H1 (cell line): Measurements from ENCODE around the gene CYP2C19. TPM values are rescaled to one million over a fixed set of nuclear protein-coding genes. Genes with fewer than 3 reads are reported as not detected.
"Not testable (repeated sequence)": the region's sequence is repeated elsewhere in the genome, so short reads cannot be mapped to it uniquely, and the experiment has no call there.

Experiments
- CTCF ChIA-PET: fragments of 300-600 bp; sonication (Branson Sonifier 250); formaldehyde crosslinking; loops from one replicate; lab custom pipeline; 2021; ENCODE audit not compliant: partially characterized antibody; lab: Charles Lee
- POLR2A ChIA-PET: fragments of 300-600 bp; sonication (Branson Sonifier 250); formaldehyde crosslinking; loops from one replicate; lab custom pipeline; 2021; ENCODE audit warnings: inconsistent platforms; ENCODE audit not compliant: partially characterized antibody; lab: Charles Lee
- DNase-seq, 2 experiments: peaks; one replicate each; pipeline versions ENCODE4 v3.0.0 to v3.0.0-alpha.2; 2010 to 2022; ENCODE audit warnings: low spot score in 2 of 2, low read depth in 1 of 2, mixed read lengths in 1 of 2
- FAIRE-seq: peaks from 2 replicates; lab custom pipeline; 2011; peaks lifted over from hg19 to GRCh38; lab: Jason Lieb, UNC
- H2AFZ ChIP-seq: 2 replicates; pipeline ENCODE4 v1.8.1; 2012; ENCODE audit warnings: low read length, inconsistent platforms
- H2AK5ac ChIP-seq: 2 replicates; pipeline ENCODE4 v1.6.1; 2013; ENCODE audit warnings: low read depth, low read length
- H2BK120ac ChIP-seq: replicated peaks from 2 replicates; pipeline ENCODE3; 2013; ENCODE audit warnings: low read depth, low read length, inconsistent platforms
- H2BK12ac ChIP-seq: 2 replicates; pipeline ENCODE4 v1.6.1; 2013; ENCODE audit warnings: low read depth, low read length
- H2BK15ac ChIP-seq: 2 replicates; pipeline ENCODE4 v1.6.1; 2013; ENCODE audit warnings: low read length
- H2BK20ac ChIP-seq: 2 replicates; pipeline ENCODE4 v1.6.1; 2013; ENCODE audit warnings: low read length
- H2BK5ac ChIP-seq: 2 replicates; pipeline ENCODE4 v1.6.1; 2013; ENCODE audit warnings: low read depth, low read length
- H3K14ac ChIP-seq: 2 replicates; pipeline ENCODE4 v1.6.1; 2013; ENCODE audit warnings: inconsistent platforms; ENCODE audit not compliant: insufficient read length
- H3K18ac ChIP-seq: 2 replicates; pipeline ENCODE4 v1.6.1; 2013; ENCODE audit warnings: low read length; ENCODE audit errors: extremely low read depth
- H3K23ac ChIP-seq: 2 replicates; pipeline ENCODE4 v1.6.1; 2013; ENCODE audit warnings: inconsistent platforms; ENCODE audit not compliant: insufficient read length
- H3K23me2 ChIP-seq: 2 replicates; pipeline ENCODE4 v1.6.1; 2013; ENCODE audit warnings: low read depth, low read length
- H3K27ac ChIP-seq: 2 replicates; pipeline ENCODE4 v1.6.1; 2011; ENCODE audit warnings: low read depth, low read length, inconsistent platforms
- H3K27me3 ChIP-seq, 4 experiments: replicated peaks in 1 of 4; 1 replicate in 1 of 4; 2 replicates in 3 of 4; pipeline versions ENCODE4 v1.6.1 to v1.8.1; 2011 to 2013; ENCODE audit warnings: low read length in 3 of 4, mild to moderate bottlenecking in 3 of 4, inconsistent platforms in 2 of 4, mixed read lengths in 2 of 4, moderate library complexity in 1 of 4; ENCODE audit not compliant: control insufficient read depth in 3 of 4, insufficient read depth in 3 of 4; ENCODE audit errors: extremely low read depth in 1 of 4
- H3K36me3 ChIP-seq, 4 experiments: 2 replicates each; pipeline versions ENCODE4 v1.6.1 to v1.8.1; 2011 to 2013; ENCODE audit warnings: mild to moderate bottlenecking in 4 of 4, low read length in 3 of 4, moderate library complexity in 2 of 4, control low read depth in 1 of 4, inconsistent platforms in 1 of 4; ENCODE audit not compliant: insufficient read depth in 4 of 4, control insufficient read depth in 2 of 4
- H3K4ac ChIP-seq: replicated peaks from 2 replicates; pipeline ENCODE3; 2013; ENCODE audit warnings: low read length, low read depth, mixed read lengths, inconsistent platforms; ENCODE audit not compliant: insufficient read length
- H3K4me1 ChIP-seq, 4 experiments: replicated peaks in 1 of 4; 1 replicate in 1 of 4; 2 replicates in 3 of 4; pipeline versions ENCODE4 v1.6.1 to v1.8.1; 2011 to 2013; ENCODE audit warnings: low read length in 3 of 4, inconsistent platforms in 2 of 4, mixed read lengths in 1 of 4; ENCODE audit not compliant: insufficient read depth in 4 of 4, control insufficient read depth in 3 of 4
- H3K4me2 ChIP-seq, 2 experiments: 2 replicates each; pipeline versions ENCODE4 v1.6.1 to v1.8.1; 2011 to 2013; ENCODE audit warnings: low read depth in 2 of 2, low read length in 2 of 2, control low read depth in 1 of 2, inconsistent platforms in 1 of 2, mild to moderate bottlenecking in 1 of 2; ENCODE audit not compliant: insufficient read depth in 1 of 2
- H3K4me3 ChIP-seq, 4 experiments: fragments of 200-600, 300-600 bp in 1 of 4; sonication (generic), shearing (Covaris generic), sonication (Bioruptor Twin) in 1 of 4; 2 replicates each; pipeline versions ENCODE4 v1.5.1 to v1.8.1; 2011 to 2016; ENCODE audit warnings: low read length in 4 of 4, low read depth in 3 of 4, control low read depth in 2 of 4, inconsistent platforms in 2 of 4, mild to moderate bottlenecking in 2 of 4, mixed read lengths in 1 of 4, moderate library complexity in 1 of 4; ENCODE audit not compliant: insufficient read depth in 2 of 4; ENCODE audit errors: extremely low read depth in 1 of 4
- H3K56ac ChIP-seq: replicated peaks from 2 replicates; pipeline ENCODE3; 2013; ENCODE audit warnings: low read depth, mild to moderate bottlenecking, mixed read lengths, low read length, inconsistent platforms; ENCODE audit not compliant: insufficient read length
- H3K79me1 ChIP-seq: 2 replicates; pipeline ENCODE4 v1.6.1; 2013; ENCODE audit warnings: low read depth, low read length, control low read depth
- H3K79me2 ChIP-seq, 2 experiments: 2 replicates each; pipeline versions ENCODE4 v1.6.1 to v1.8.1; 2012 to 2013; ENCODE audit warnings: low read length in 2 of 2, mild to moderate bottlenecking in 2 of 2, inconsistent platforms in 1 of 2; ENCODE audit not compliant: insufficient read depth in 2 of 2, control insufficient read depth in 1 of 2
- H3K9ac ChIP-seq, 4 experiments: replicated peaks in 1 of 4; 1 replicate in 1 of 4; 2 replicates in 3 of 4; pipeline versions ENCODE4 v1.6.1 to v1.8.1; 2011 to 2013; ENCODE audit warnings: low read depth in 3 of 4, low read length in 3 of 4, control low read depth in 2 of 4, mild to moderate bottlenecking in 2 of 4, moderate library complexity in 2 of 4, inconsistent platforms in 1 of 4; ENCODE audit errors: extremely low read depth in 1 of 4
- H3K9me3 ChIP-seq, 2 experiments: 2 replicates each; pipeline versions ENCODE4 v1.6.1 to v1.8.1; 2012 to 2013; ENCODE audit warnings: mild to moderate bottlenecking in 2 of 2, moderate library complexity in 2 of 2, control low read depth in 1 of 2, inconsistent platforms in 1 of 2, low read depth in 1 of 2, low read length in 1 of 2, mixed read lengths in 1 of 2; ENCODE audit not compliant: insufficient read depth in 2 of 2
- H4K20me1 ChIP-seq, 2 experiments: replicated peaks in 1 of 2; 2 replicates each; pipeline versions ENCODE3 to v1.8.1; 2011 to 2013; ENCODE audit warnings: inconsistent platforms in 2 of 2, low read length in 2 of 2, mild to moderate bottlenecking in 1 of 2; ENCODE audit not compliant: insufficient read depth in 2 of 2, control insufficient read depth in 1 of 2
- H4K5ac ChIP-seq: 2 replicates; pipeline ENCODE4 v1.6.1; 2013; ENCODE audit warnings: low read length, low read depth, mixed read lengths, inconsistent platforms; ENCODE audit not compliant: insufficient read length
- H4K8ac ChIP-seq: 2 replicates; pipeline ENCODE4 v1.8.0; 2013; ENCODE audit warnings: mild to moderate bottlenecking, moderate library complexity, low read length, inconsistent platforms; ENCODE audit not compliant: insufficient read depth; ENCODE audit errors: extremely low read depth
- H4K91ac ChIP-seq: replicated peaks from 2 replicates; pipeline ENCODE3; 2013; ENCODE audit warnings: low read length, mixed read lengths, inconsistent platforms; ENCODE audit not compliant: insufficient read length
- WGBS, 2 experiments: shearing (Covaris generic) in 1 of 2; methylation state at CpG; one replicate each; pipeline versions ENCODE4 v1.1.6 to v1.1.7; 2013 to 2015; ENCODE audit warnings: low lambda C conversion rate in 2 of 2, mixed read lengths in 2 of 2, inconsistent platforms in 1 of 2, low coverage in 1 of 2, missing lambda C conversion rate in 1 of 2; ENCODE audit not compliant: insufficient replicate concordance in 2 of 2, insufficient coverage in 1 of 2, insufficient read length in 1 of 2; ENCODE audit errors: extremely low coverage in 1 of 2, missing lambda C conversion rate in 1 of 2; 5-methylcytosine and 5-hydroxymethylcytosine counted together
- polyA plus RNA-seq, 7 experiments: library from polyadenylated mRNA; depleted of rRNA in 3 of 7; stranded (reverse) in 5 of 7; unstranded in 2 of 7; fragments of >200 nt in 5 of 7; fragments of 200-250 nt in 2 of 7; gene quantifications; 1 replicate in 5 of 7; 2 replicates in 1 of 7; 4 replicates in 1 of 7; pipeline versions ENCODE4 v1.2.1 to v1.2.3, GENCODE V29; 2011 to 2013; ENCODE audit warnings: missing spikeins in 2 of 7, mixed read lengths in 2 of 7
- total RNA-seq: library from RNA; stranded (reverse); fragmentation: NEBNext Ultra II Directional; extraction: Animal tissue kit (Norgen Biotek cat#: 25700); gene quantifications from 2 replicates; pipeline ENCODE4 v1.2.1, GENCODE V29; 2021

The CYP2C19 gene
- total and polyA plus RNA-seq, 2 of the 8 experiments (the other 6 are each of a cell fraction or from before 2014, with no cell fraction given), result not detected

DNA sequence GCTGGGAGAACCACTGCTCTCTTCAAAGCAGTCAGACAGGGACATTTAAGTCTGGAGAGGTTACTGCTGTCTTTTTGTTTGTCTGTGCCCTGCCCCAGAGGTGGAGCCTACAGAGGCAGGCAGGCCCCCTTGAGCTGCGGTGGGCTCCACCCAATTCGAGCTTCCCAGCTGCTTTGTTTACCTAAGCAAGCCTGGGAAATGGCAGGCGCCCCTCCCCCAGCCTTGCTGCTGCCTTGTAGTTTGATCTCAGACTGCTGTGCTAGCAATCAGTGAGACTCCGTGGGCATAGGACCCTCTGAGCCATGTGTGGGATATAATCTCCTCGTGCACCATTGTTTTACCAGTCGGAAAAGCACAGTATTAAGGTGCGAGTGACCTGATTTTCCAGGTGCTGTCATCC is 135.9 kb downstream of the CYP2C19 start:
- H3K27ac ChIP-seq, H3K79me2 ChIP-seq, POLR2A ChIA-PET, H4K5ac ChIP-seq, H3K18ac ChIP-seq, H3K23ac ChIP-seq, H3K23me2 ChIP-seq, FAIRE-seq, H2BK5ac ChIP-seq, H3K4me3 ChIP-seq, H3K9me3 ChIP-seq, CTCF ChIA-PET, H3K79me1 ChIP-seq, H3K56ac ChIP-seq, H3K4ac ChIP-seq, H2AK5ac ChIP-seq, H3K14ac ChIP-seq, H4K91ac ChIP-seq, H3K9ac ChIP-seq, DNase-seq, H2BK15ac ChIP-seq, H2BK12ac ChIP-seq, H4K8ac ChIP-seq, H3K36me3 ChIP-seq, H3K4me2 ChIP-seq, H3K4me1 ChIP-seq, H3K27me3 ChIP-seq, H2BK20ac ChIP-seq, H4K20me1 ChIP-seq, H2BK120ac ChIP-seq, H2AFZ ChIP-seq: not testable (repeated sequence)
- 76% methylated on average over 7 of the region's 7 CpGs; no CpG with 5 or more reads in 1 of the 2 experiments for WGBS, 2 experiments
